ENCODE measurements around the gene KIFBP. TPM values are rescaled to one million over a fixed set of nuclear protein-coding genes. Genes with fewer than 3 reads are reported as not detected.
A peak's percentile ranks its signal among the peaks of the same experiment; 100 is the strongest.

KIFBP gene
- total RNA-seq, 2 experiments from 2014 or later = 4.2 TPM

GRCh38 chr10:69057261-69057950, 68.8 kb downstream of the KIFBP start:
- peaks cover 63% of the 10 kb centered on the region for H3K4me1 Mint-ChIP-seq (ENCODE audit: low read depth)
- H3K36me3 Mint-ChIP-seq (ENCODE audit: low read depth) = no peaks in the 10 kb centered on the region
- no peaks in the 10 kb centered on the region for H3K9me3 Mint-ChIP-seq
- TF ChIP-seq, protein P1, sequence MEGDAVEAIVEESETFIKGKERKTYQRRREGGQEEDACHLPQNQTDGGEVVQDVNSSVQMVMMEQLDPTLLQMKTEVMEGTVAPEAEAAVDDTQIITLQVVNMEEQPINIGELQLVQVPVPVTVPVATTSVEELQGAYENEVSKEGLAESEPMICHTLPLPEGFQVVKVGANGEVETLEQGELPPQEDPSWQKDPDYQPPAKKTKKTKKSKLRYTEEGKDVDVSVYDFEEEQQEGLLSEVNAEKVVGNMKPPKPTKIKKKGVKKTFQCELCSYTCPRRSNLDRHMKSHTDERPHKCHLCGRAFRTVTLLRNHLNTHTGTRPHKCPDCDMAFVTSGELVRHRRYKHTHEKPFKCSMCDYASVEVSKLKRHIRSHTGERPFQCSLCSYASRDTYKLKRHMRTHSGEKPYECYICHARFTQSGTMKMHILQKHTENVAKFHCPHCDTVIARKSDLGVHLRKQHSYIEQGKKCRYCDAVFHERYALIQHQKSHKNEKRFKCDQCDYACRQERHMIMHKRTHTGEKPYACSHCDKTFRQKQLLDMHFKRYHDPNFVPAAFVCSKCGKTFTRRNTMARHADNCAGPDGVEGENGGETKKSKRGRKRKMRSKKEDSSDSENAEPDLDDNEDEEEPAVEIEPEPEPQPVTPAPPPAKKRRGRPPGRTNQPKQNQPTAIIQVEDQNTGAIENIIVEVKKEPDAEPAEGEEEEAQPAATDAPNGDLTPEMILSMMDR (IDR thresholded peaks at IDR 0.05) = no peak
- H3K9me3 ChIP-seq (ENCODE audit: control insufficient read depth in 1 of 2, insufficient read depth in 1 of 2, low read length in 2 of 2) = no peaks in the 10 kb centered on the region
- no peaks in the 10 kb centered on the region for H3K27me3 ChIP-seq (ENCODE audit: control insufficient read depth in 1 of 2, insufficient read depth in 2 of 2, low read length in 2 of 2)
- H3K27me3 Mint-ChIP-seq = no peaks in the 10 kb centered on the region
- peak overlapping the region; percentile 25 for H3K4me3 Mint-ChIP-seq
- peaks cover 49% of the 10 kb centered on the region for H3K4me1 ChIP-seq (ENCODE audit: insufficient read depth, low read length)
- no peak for ATAC-seq (ENCODE audit: poor library complexity)
- ChIA-PET CTCF (no interaction called here), POLR2A (interaction anchor here (0.9 kb wide), 1 partner anchor 12 kb away, joined by 3 read pairs; no protein-coding TSS in a partner anchor)
- H3K4me3 ChIP-seq (ENCODE audit: low read length) = no peak overlapping the region
- no peaks in the 10 kb centered on the region for H3K36me3 ChIP-seq (ENCODE audit: insufficient read depth, low read length)
- peak overlapping the region; percentile 78 for H3K27ac Mint-ChIP-seq
- DNase-seq = peak in 4 of 14 experiments; percentile 10 to 56 (median 44)
- H3K27ac ChIP-seq (ENCODE audit: low read depth in 1 of 2, low read length in 2 of 2) = peak overlapping the region in 1 of 2 donors; percentile 5
- intact Hi-C loops (cut with DNase I, micrococcal nuclease) = no loop called here

- H3K36me3 ChIP-seq (ENCODE audit: insufficient read depth, low read length) = no peaks in the 10 kb centered on the region
- Mint-ChIP-seq H3K9me3 (no peaks in the 10 kb centered on the region), H3K4me1 (ENCODE audit: low read depth) (peaks cover 62% of the 10 kb centered on the region), H3K4me3 (no peak overlapping the region), H3K36me3 (ENCODE audit: low read depth) (no peaks in the 10 kb centered on the region), H3K27me3 (no peaks in the 10 kb centered on the region), H3K27ac (peak overlapping the region; percentile 78)
- CTCF ChIA-PET = no interaction called here
- peak overlapping the region in 1 of 2 donors; percentile 5 for H3K27ac ChIP-seq (ENCODE audit: low read depth in 1 of 2, low read length in 2 of 2)
- POLR2A ChIA-PET = no interaction called here
- H3K27me3 ChIP-seq (ENCODE audit: control insufficient read depth in 1 of 2, insufficient read depth in 2 of 2, low read length in 2 of 2) = no peaks in the 10 kb centered on the region
- no peak for DNase-seq
- no peaks in the 10 kb centered on the region for H3K9me3 ChIP-seq (ENCODE audit: control insufficient read depth in 1 of 2, insufficient read depth in 1 of 2, low read length in 2 of 2)
- H3K4me3 ChIP-seq (ENCODE audit: low read length) = no peak overlapping the region
- TF ChIP-seq, protein P1 (IDR thresholded peaks at IDR 0.05) = no peak
- intact Hi-C loops (cut with DNase I, micrococcal nuclease) = no loop called here
- peaks cover 53% of the 10 kb centered on the region for H3K4me1 ChIP-seq (ENCODE audit: insufficient read depth, low read length)
- ATAC-seq (ENCODE audit: poor library complexity) = no peak
Measured at GRCh38 chr10:69057951-69058297, 69.3 kb downstream of the KIFBP start.

GRCh38 chr10:69060127-69060798, 71.7 kb downstream of the KIFBP start:
- Mint-ChIP-seq H3K27me3 (no peaks in the 10 kb centered on the region), H3K36me3 (ENCODE audit: low read depth) (no peaks in the 10 kb centered on the region), H3K9me3 (no peaks in the 10 kb centered on the region), H3K4me1 (ENCODE audit: low read depth) (peaks cover 52% of the 10 kb centered on the region), H3K4me3 (no peak overlapping the region), H3K27ac (no peak overlapping the region)
- no peak for ATAC-seq (ENCODE audit: poor library complexity)
- no peak for DNase-seq
- Histone ChIP-seq H3K4me3 (ENCODE audit: low read length) (no peak overlapping the region), H3K36me3 (ENCODE audit: insufficient read depth, low read length) (no peaks in the 10 kb centered on the region), H3K9me3 (ENCODE audit: control insufficient read depth in 1 of 2, insufficient read depth in 1 of 2, low read length in 2 of 2) (no peaks in the 10 kb centered on the region), H3K27me3 (ENCODE audit: control insufficient read depth in 1 of 2, insufficient read depth in 2 of 2, low read length in 2 of 2) (no peaks in the 10 kb centered on the region), H3K27ac (ENCODE audit: low read depth in 1 of 2, low read length in 2 of 2) (no peak overlapping the region), H3K4me1 (ENCODE audit: insufficient read depth, low read length) (peaks cover 53% of the 10 kb centered on the region)
- ChIA-PET POLR2A (interaction anchor here (0.7 to 0.8 kb wide), 2 partner anchors 28 to 29 kb away, joined by 4 read pairs; partner anchors contain the start of gene SRGN), CTCF (no interaction called here)
- intact Hi-C loops (cut with DNase I, micrococcal nuclease) = no loop called here
- TF ChIP-seq, protein P1 (IDR thresholded peaks at IDR 0.05) = no peak
